Stimulated activated CD4-positive, alpha-beta T cell treated with anti-CD3 and anti-CD28 coated beads, Interleukin-4, amount 100 ng/mL, for 24 hours (primary cell): Measurements from ENCODE around the gene TAS2R40.

ENCODE experiments used
- DNase-seq: peaks from one replicate; pipeline ENCODE4 v3.0.0-alpha.2; 2020

Gene TAS2R40

DNA sequence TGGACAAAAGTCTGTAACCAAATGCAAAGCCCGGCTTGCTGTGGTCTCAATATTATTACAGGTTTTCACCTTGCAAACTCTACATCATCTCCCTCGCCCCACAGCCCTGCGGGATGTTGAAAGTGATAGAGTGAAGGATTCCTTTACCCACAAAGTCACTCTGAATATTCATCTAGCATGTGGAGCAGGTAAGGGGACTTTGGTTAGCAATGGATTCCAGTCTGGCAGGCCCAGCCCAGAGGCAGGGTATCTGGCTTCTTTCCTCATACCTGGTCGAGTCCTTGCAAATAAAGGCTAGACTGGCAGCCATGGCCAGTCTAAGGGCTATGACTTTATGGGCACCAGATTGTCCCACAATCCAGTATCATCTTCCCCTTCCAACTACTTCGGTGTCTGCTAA lies 3.2 kb downstream of the TAS2R40 start:
- DNase-seq: no peak

GRCh38 chr7:143227806-143228205 lies 6.0 kb downstream of the TAS2R40 start:
- DNase-seq: no peak

GRCh38 chr7:143229054-143229790 lies 7.4 kb downstream of the TAS2R40 start:
- no peak for DNase-seq

DNA sequence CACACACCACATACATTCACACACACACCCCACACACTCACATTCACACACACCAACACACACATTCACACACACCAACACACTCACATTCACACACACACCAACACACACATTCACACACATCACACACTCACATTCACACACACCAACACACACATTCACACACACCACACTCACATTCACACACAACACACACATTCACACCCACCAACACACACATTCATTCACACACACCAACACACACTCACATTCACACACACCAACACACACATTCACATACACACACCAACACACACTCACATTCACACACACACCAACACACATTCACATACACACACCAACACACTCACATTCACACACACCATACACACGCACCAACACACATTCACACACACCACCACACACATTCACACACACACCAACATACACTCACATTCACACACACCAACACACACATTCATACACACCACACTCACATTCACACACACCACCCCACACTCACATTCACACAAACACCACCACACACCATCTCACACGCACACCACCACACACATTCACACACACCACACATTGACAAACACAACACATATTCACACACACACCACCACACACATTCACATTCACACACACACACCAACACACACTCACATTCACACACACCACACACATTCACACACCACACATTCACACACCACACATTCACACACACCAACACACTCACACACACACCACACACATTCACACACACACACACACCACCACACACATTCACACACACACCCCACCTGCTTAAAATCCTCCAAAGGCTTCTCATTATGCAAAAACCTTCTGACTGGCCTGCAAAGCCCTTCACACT lies 9.0 kb downstream of the TAS2R40 start:
- no peak for DNase-seq

- DNase-seq: no peak
These were observed 12.1 kb downstream of the TAS2R40 start for GRCh38 chr7:143233816-143234532.

DNA sequence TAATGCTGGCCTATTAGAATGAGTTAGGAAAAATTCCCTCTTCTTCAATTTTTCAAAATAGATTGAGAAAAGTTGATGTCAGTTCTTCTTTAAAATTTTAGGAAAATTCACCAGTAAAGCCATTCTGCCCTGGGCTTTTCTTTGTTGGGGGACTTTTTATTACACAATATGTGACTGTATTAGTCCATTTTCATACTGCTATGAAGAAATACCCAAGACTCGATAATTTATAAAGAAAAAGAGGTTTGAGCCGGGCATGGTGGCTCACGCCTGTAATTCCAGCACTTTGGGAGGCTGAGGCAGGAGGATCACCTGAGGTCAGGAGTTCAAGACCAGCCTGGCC lies 12.7 kb downstream of the TAS2R40 start:
- DNase-seq: no peak

- no peak for DNase-seq
These were observed 13.7 kb downstream of the TAS2R40 start for GRCh38 chr7:143235561-143235960.

DNA sequence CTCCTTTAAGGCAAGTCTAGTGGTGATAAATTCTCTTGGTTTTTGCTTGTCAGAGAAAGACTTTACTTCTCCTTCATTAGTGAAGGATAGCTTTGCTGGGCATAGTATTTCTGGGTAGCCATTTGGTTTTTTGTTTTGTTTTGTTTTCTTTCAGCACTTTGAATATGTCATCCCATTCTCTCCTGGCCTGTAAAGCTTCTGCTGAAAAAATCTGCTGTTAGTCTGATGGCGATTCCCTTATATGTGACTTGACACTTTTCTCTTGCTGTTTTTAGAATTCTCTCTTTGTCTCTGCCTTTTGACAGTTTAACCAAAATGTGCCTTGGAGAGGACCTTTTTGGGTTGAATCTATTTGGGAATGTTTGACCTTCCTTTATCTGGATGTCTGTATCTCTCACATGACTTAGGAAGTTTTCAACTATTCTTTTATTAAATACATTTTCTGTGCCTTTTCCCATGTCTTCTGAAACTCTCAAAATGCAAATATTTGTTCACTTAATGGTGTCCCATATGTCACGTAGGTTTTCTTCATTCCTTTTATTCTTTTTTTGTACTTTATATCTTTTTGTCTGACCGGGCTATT lies 14.7 kb downstream of the TAS2R40 start:
- no peak for DNase-seq

GRCh38 chr7:143237366-143237765 lies 15.5 kb downstream of the TAS2R40 start:
- DNase-seq: no peak

GRCh38 chr7:143238289-143238980 lies 16.6 kb downstream of the TAS2R40 start:
- DNase-seq: no peak

DNA sequence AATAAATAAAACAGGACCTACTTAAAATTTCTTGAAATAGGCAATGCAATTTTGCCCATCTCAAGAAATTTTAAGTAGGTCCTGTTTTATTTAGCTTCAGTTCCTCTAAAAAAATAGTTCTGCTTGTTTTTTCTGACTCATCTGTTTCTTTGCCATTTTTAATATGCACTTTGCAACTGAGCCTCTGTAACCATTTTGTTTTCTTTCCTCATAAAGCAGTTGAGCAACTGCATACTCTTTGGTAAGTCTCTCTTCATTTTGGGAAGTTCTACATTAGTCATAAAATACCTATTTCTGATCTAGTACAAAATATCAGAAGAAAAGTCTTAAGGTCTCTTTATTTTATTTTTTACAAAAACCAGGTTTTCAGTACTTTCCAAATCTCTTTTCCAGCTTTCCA lies 18.0 kb downstream of the TAS2R40 start:
- no peak for DNase-seq

DNA sequence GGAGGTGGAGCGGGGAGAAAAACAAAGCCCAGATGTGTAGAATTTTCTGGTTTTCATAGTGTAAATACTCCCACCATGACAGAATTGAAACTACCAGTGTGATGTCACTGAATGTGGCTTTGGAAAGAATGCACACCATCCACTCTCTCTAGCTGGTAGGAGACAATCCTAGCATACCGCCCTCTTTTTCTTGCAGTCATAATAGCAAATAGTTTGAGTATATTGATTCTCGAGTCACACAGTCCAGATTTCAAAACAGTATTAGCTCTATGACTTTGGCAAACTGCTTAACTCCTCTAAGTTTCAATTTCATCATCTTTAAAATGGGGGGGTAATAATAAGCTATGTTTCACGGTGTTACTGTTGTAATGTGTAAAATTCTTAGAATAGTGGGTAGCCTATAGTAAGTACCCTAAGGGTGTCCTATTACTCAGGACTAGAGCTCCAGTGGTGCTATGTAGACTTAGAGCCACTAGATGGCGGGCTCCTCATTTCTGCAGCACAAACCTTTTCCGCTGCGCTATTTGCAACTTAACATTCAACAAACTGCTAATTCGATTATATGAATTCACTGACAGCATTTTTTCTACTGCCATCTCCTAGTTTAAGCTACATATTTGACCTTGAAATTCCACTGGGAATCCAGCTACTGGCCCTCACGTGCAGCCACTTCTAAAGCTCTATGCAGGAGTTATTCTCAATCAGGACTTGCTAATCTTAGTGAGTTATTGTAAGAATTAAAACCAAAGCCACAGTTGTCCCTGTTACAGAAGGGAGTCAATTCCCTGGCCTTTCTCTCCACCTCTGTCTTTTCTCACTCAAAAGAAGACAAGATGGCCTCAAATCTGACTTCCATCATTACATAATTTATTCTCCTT lies 18.7 kb downstream of the TAS2R40 start:
- DNase-seq: peak; percentile 75

DNA sequence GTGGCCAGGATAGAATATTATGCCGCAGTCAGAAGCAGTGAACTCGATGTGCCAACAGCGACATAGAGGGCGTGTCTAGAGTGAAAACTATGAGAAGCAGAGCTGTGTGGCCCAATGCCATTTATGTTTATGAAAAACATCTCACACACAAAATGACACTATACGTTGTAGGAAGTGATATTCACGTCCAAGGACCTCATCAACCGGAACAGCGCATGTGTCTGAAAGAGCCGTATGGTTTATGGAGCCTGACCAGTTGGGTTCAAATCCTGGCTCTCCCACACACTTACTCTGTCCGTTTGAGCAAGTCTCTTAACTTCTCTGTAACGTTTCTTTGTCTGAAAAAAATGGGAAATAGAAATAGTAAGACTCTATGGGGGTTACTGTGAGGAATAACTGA lies 20.5 kb downstream of the TAS2R40 start:
- no peak for DNase-seq

DNA sequence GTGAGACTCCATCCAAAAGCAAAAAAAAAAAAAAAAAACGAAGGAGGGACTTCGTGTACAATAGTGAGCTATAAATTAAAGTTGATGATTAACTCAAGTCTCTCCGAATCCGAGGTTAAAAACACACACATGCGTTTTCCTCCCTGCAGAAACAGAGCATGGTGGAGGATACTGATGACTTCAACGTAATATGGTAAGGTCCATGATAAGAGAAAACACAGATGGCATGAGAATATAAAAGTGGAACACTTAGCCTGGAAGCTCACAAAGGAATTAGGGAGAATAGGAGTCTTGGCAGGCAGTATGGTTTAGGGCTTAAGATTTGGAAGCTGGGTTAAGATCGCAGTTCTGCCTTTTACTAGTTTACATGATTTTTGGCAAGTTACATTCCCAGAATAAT lies 21.3 kb downstream of the TAS2R40 start:
- DNase-seq: no peak

- no peak for DNase-seq
These were observed 21.8 kb downstream of the TAS2R40 start for GRCh38 chr7:143243614-143244013.

DNA sequence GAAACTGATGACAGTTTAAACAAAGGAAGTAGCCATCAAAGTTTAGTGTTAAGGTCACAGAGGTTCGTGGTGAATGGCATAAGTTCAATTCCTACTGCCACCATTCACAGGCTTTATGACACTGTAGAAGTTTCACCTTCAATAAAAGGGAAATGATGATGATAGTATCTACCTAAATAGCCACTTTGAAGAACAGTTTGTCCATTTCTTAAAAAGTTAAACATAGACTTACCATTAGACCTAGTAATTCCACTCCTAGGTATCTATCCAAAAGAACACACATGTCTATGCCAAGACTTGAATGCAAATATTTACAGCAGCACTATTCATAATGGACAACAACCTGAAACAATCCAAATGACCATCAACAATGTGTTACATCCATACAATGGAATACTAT lies 22.5 kb downstream of the TAS2R40 start:
- no peak for DNase-seq

DNA sequence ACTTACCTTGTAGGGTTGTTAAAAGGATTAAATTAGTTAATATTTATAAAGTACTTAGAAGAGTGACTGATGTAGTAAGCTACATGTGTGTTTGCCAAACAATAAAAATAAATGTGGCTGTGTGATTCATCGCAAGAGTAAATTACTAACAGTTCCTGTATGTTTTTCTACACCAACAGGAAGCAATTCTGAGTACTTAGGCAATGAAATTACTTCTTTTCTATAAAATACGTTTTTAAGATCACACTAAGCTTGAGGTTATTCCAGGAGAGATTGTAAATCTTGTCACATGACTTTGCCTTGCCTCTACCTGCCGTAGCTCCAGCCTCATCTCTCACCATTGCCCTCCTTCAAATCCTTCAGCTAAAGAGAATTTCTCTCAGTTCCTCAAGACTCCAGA lies 23.3 kb downstream of the TAS2R40 start:
- no peak for DNase-seq

GRCh38 chr7:143247372-143247771 lies 25.5 kb downstream of the TAS2R40 start:
- DNase-seq: no peak

GRCh38 chr7:143248761-143249354 lies 27.0 kb downstream of the TAS2R40 start:
- no peak for DNase-seq

- DNase-seq: no peak
These were observed 28.4 kb downstream of the TAS2R40 start for GRCh38 chr7:143250199-143250598.

DNA sequence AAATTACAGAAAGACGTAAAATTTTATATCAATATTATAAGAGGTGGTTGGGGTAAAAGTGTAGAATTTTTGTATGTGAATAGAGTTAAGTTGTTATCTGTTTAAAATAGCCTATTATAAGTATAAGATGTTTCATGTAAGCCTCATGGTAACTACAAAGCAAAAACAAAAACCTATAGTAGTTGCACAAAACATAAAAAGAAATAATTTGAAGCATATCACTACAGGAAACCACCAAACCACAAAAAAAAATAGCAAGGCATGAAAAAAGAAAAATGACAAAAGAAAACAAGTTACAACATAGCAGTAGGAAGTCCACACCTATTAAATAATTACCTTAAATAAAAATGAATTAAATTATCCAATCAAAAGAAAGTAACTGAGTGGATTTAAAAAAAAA lies 29.0 kb downstream of the TAS2R40 start:
- no peak for DNase-seq
